Prostate gland (tissue), 2 donors: Measurements from ENCODE around the gene LMOD2. TPM values are rescaled to one million over a fixed set of nuclear protein-coding genes. Genes with fewer than 3 reads are reported as not detected.
"Not testable (repeated sequence)": the region's sequence is repeated elsewhere in the genome, so short reads cannot be mapped to it uniquely, and the experiment has no call there.

Experiments
- DNase-seq: peaks from one replicate; pipeline ENCODE4 v3.0.0-alpha.2; 2019; ENCODE audit warnings: low spot score
- H3K27ac ChIP-seq, 2 donors: fragments of 200-600 bp; sonication (generic); 2 replicates each; pipeline ENCODE4 v1.5.1; 2017 to 2019
- H3K27me3 ChIP-seq: fragments of 200-600 bp; sonication (generic); replicated peaks from 2 replicates; pipeline ENCODE4 v1.5.1; 2019; ENCODE audit not compliant: insufficient read depth
- H3K36me3 ChIP-seq, 2 donors: fragments of 200-600 bp; sonication (generic); 1 replicate in 1 of 2; 2 replicates in 1 of 2; pipeline versions ENCODE4 v1.5.1 to v1.8.1; 2017 to 2019
- H3K4me1 ChIP-seq: fragments of 200-600 bp; sonication (generic); replicated peaks from 2 replicates; pipeline ENCODE4 v1.5.1; 2019
- H3K4me3 ChIP-seq, 2 donors: fragments of 200-600 bp; sonication (generic); 2 replicates each; pipeline ENCODE4 v1.5.1; 2017 to 2019
- H3K9me3 ChIP-seq: fragments of 200-600 bp; sonication (generic); 2 replicates; pipeline ENCODE4 v1.5.1; 2017
- POLR2A ChIP-seq: fragments of 450-650 bp; IDR thresholded peaks from one replicate; pipeline ENCODE4 v1.6.1; 2016; ENCODE audit warnings: antibody characterized with exemption, mild to moderate bottlenecking
- POLR2AphosphoS5 ChIP-seq: sonication (generic); formaldehyde crosslinking; IDR thresholded peaks from one replicate; pipeline ENCODE4 v1.6.1; 2017; ENCODE audit warnings: antibody characterized with exemption
- WGBS: methylation state at CpG from one replicate; pipeline ENCODE4 v1.1.5; 2018; 5-methylcytosine and 5-hydroxymethylcytosine counted together
- intact Hi-C: fragments of 100-400 bp; cut with DNase I; formaldehyde crosslinking; loops from one replicate; pipeline ENCODE4 v1.14.2; 2022
- total RNA-seq, 2 donors: library from RNA; depleted of rRNA; stranded (reverse); fragments of >200 nt; gene quantifications; one replicate each; pipeline ENCODE4 v1.1.0, GENCODE V29; 2016
- TF ChIP-seq, protein P1 (sequence below), 4 experiments: fragments of 200-600 bp in 2 of 4; fragments of 450-650 bp in 2 of 4; sonication (generic) in 2 of 4; IDR thresholded peaks; 1 replicate in 3 of 4; 2 replicates in 1 of 4; pipeline ENCODE4 v1.5.1; 2016 to 2019; ENCODE audit warnings: antibody characterized with exemption in 4 of 4, mild to moderate bottlenecking in 2 of 4, moderate library complexity in 2 of 4

The LMOD2 gene
- total RNA-seq, 2 donors from 2014 or later, result 4.6 TPM; not detected in 1

GRCh38 chr7:123632808-123633207 lies 22.9 kb upstream of the LMOD2 start:
- 68% methylated on average over 2 of the region's 2 CpGs for WGBS
- Histone ChIP-seq H3K36me3 (no peaks in the 10 kb centered on the region), H3K9me3 (no peaks in the 10 kb centered on the region), H3K4me3 (no peak overlapping the region), H3K27me3 (no peaks in the 10 kb centered on the region), H3K4me1 (peaks cover 3% of the 10 kb centered on the region), H3K27ac (no peak overlapping the region)
- intact Hi-C loops, result loop anchor here (10.0 kb wide), 1 partner anchor 162 kb away; no protein-coding TSS in a partner anchor
- no peak for DNase-seq
- TF ChIP-seq POLR2A (no peak), POLR2AphosphoS5 (no peak)
- TF ChIP-seq, protein P1, sequence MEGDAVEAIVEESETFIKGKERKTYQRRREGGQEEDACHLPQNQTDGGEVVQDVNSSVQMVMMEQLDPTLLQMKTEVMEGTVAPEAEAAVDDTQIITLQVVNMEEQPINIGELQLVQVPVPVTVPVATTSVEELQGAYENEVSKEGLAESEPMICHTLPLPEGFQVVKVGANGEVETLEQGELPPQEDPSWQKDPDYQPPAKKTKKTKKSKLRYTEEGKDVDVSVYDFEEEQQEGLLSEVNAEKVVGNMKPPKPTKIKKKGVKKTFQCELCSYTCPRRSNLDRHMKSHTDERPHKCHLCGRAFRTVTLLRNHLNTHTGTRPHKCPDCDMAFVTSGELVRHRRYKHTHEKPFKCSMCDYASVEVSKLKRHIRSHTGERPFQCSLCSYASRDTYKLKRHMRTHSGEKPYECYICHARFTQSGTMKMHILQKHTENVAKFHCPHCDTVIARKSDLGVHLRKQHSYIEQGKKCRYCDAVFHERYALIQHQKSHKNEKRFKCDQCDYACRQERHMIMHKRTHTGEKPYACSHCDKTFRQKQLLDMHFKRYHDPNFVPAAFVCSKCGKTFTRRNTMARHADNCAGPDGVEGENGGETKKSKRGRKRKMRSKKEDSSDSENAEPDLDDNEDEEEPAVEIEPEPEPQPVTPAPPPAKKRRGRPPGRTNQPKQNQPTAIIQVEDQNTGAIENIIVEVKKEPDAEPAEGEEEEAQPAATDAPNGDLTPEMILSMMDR (IDR thresholded peaks at IDR 0.05), result no peak

DNA sequence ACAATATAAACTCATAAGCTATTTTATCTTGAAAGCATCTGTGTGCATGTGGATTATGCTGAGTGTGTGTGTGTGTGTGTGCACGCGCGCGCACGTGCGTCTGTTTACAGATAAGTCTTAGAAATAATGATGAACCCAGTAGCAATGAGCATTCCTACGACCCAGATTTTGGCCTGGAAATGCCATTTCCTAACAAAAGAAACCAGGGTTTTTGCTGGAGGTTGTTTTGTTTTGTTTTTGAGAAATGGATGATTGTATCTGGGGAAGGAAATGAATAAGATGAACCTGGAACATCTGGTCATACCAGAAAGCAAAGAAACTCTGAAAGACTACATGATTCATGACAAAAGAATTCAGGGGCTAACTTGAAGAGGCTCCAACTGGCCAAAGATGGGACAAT lies 22.1 kb upstream of the LMOD2 start:
- no peak overlapping the region for H3K4me3 ChIP-seq
- H3K36me3 ChIP-seq, result no peaks in the 10 kb centered on the region
- no peak for DNase-seq
- TF ChIP-seq POLR2AphosphoS5 (no peak), POLR2A (no peak)
- TF ChIP-seq, protein P1 (IDR thresholded peaks at IDR 0.05), result no peak
- intact Hi-C loops, result loop anchor here (10.0 kb wide), 1 partner anchor 161 kb away; no protein-coding TSS in a partner anchor
- no peak overlapping the region for H3K27ac ChIP-seq
- H3K9me3 ChIP-seq, result no peaks in the 10 kb centered on the region
- no peaks in the 10 kb centered on the region for H3K27me3 ChIP-seq
- peaks cover 3% of the 10 kb centered on the region for H3K4me1 ChIP-seq
- WGBS, result 52% methylated on average over 7 of the region's 7 CpGs

DNA sequence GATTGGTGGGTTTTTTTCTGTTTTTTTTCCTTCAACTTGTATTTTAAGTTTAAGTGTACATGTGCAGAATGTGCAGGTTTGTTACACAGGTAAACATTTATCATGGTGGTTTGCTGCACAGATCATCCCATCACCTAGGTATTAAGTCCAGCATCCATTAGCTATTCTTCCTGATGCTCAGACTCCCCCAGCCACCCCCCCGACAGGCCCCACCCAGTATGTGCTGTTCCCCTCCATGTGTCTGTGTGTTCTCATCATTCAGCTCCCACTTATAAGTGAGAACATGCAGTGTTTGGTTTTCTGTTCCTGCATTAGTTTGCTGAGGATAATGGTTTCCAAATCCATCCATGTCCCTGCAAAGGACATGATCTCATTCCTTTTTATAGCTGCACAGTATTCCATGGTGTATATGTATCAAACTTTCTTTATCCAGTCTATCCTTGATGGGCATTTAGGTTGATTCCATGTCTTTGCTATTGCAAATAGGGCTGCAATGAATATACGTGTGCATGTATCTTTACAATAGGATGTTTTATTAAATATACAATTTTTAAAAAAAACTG lies 21.6 kb upstream of the LMOD2 start:
- intact Hi-C loops, result loop anchor here (10.0 kb wide), 1 partner anchor 161 kb away; no protein-coding TSS in a partner anchor
- DNase-seq, H3K4me1 ChIP-seq, H3K9me3 ChIP-seq, H3K4me3 ChIP-seq, H3K36me3 ChIP-seq, H3K27me3 ChIP-seq, H3K27ac ChIP-seq: not testable (repeated sequence)
- 86% methylated on average over 2 of the region's 2 CpGs for WGBS

GRCh38 chr7:123635551-123636359 lies 19.9 kb upstream of the LMOD2 start:
- DNase-seq, result no peak
- peaks cover 3% of the 10 kb centered on the region for H3K4me1 ChIP-seq
- H3K4me3 ChIP-seq, result no peak overlapping the region
- 50% methylated on average over 4 of the region's 4 CpGs for WGBS
- no peaks in the 10 kb centered on the region for H3K36me3 ChIP-seq
- TF ChIP-seq POLR2A (no peak), POLR2AphosphoS5 (no peak)
- TF ChIP-seq, protein P1 (IDR thresholded peaks at IDR 0.05), result peak in 2 of 4 experiments; percentile 21 to 48
- intact Hi-C loops, result loop anchor here (5.0 to 10.0 kb wide), 2 partner anchors 159 to 232 kb away; no protein-coding TSS in a partner anchor
- H3K27ac ChIP-seq, result no peak overlapping the region
- no peaks in the 10 kb centered on the region for H3K27me3 ChIP-seq
- no peaks in the 10 kb centered on the region for H3K9me3 ChIP-seq

DNA sequence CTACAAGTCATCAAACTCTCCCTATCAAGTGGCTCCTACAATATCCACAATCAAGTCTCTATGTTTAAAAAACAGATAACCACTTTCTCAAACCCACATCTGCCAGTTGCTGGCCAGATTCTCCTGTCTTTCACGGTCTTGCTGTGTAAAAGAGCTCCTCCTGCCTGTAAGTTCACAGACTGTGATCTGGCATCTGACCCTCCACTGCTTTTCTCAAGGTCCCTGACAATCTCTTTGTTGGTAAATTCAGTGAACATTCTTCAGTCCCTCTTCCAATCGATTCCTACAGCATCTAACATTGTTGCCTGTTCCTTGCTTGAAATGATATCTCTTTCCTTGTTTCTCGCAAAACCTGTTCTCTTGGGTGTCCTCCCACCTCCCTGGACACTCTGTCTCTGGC lies 18.5 kb upstream of the LMOD2 start:
- no peaks in the 10 kb centered on the region for H3K36me3 ChIP-seq
- intact Hi-C loops, result loop anchor here (5.0 to 10.0 kb wide), 2 partner anchors 158 to 230 kb away; no protein-coding TSS in a partner anchor
- 37% methylated on average over 3 of the region's 3 CpGs for WGBS
- H3K9me3 ChIP-seq, result no peaks in the 10 kb centered on the region
- DNase-seq, result no peak
- H3K27ac ChIP-seq, result no peak overlapping the region
- H3K4me3 ChIP-seq, result no peak overlapping the region
- peaks cover 3% of the 10 kb centered on the region for H3K4me1 ChIP-seq
- no peaks in the 10 kb centered on the region for H3K27me3 ChIP-seq
- TF ChIP-seq POLR2A (no peak), POLR2AphosphoS5 (no peak)
- TF ChIP-seq, protein P1 (IDR thresholded peaks at IDR 0.05), result no peak
